ENCODE data around the gene ATRAID.

The ATRAID gene

GRCh38 chr2:27231921-27232320, 20.1 kb downstream of the ATRAID start:
- no peak overlapping the region for H3K27ac ChIP-seq

DNA sequence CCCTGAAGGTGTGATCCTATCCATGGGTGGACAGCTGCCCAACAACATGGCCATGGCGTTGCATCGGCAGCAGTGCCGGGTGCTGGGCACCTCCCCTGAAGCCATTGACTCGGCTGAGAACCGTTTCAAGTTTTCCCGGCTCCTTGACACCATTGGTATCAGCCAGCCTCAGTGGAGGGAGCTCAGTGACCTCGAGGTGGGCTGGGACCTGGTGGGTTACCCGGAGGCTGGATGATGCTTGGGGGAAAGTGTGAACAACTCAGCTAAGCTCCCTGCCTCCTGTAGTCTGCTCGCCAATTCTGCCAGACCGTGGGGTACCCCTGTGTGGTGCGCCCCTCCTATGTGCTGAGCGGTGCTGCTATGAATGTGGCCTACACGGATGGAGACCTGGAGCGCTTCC, 21.5 kb downstream of the ATRAID start:
- Histone ChIP-seq H3K36me3 (peaks cover 99% of the 10 kb centered on the region), H3K27ac (no peak overlapping the region), H3K27me3 (ENCODE audit: insufficient read depth, low read depth, severe bottlenecking) (no peaks in the 10 kb centered on the region), H3K9me3 (ENCODE audit: severe bottlenecking) (no peaks in the 10 kb centered on the region), H3K4me3 (ENCODE audit: low read depth, low read length) (no peak overlapping the region)
- DNase-seq, result no peak
- TF ChIP-seq, protein P1, sequence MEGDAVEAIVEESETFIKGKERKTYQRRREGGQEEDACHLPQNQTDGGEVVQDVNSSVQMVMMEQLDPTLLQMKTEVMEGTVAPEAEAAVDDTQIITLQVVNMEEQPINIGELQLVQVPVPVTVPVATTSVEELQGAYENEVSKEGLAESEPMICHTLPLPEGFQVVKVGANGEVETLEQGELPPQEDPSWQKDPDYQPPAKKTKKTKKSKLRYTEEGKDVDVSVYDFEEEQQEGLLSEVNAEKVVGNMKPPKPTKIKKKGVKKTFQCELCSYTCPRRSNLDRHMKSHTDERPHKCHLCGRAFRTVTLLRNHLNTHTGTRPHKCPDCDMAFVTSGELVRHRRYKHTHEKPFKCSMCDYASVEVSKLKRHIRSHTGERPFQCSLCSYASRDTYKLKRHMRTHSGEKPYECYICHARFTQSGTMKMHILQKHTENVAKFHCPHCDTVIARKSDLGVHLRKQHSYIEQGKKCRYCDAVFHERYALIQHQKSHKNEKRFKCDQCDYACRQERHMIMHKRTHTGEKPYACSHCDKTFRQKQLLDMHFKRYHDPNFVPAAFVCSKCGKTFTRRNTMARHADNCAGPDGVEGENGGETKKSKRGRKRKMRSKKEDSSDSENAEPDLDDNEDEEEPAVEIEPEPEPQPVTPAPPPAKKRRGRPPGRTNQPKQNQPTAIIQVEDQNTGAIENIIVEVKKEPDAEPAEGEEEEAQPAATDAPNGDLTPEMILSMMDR (IDR thresholded peaks at IDR 0.05; ENCODE audit: low read depth, low read length), result no peak

More at GRCh38 chr2:27231921-27232320, 20.1 kb downstream of the ATRAID start:
- TF ChIP-seq, protein P1 (IDR thresholded peaks at IDR 0.05; ENCODE audit: low read depth, low read length), result no peak
- DNase-seq, result no peak
- no peaks in the 10 kb centered on the region for H3K27me3 ChIP-seq (ENCODE audit: insufficient read depth, low read depth, severe bottlenecking)
- H3K9me3 ChIP-seq (ENCODE audit: severe bottlenecking), result no peaks in the 10 kb centered on the region
- peaks cover 99% of the 10 kb centered on the region for H3K36me3 ChIP-seq
- H3K4me3 ChIP-seq (ENCODE audit: low read depth, low read length), result no peak overlapping the region

DNA sequence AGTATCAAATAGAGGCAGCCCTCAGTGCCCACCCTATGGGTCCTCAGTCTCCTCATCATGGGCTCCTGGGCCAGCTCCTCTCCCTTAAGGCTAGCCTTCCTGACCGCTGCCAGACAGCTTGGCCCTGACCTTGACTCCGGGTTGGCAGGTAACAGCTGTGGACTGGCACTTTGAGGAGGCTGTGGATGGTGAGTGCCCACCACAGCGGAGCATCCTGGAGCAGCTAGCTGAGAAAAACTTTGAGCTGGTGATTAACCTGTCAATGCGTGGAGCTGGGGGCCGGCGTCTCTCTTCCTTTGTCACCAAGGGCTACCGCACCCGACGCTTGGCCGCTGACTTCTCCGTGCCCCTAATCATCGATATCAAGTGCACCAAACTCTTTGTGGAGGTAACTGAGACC, 24.3 kb downstream of the ATRAID start:
- Histone ChIP-seq H3K4me3 (ENCODE audit: low read depth, low read length) (no peak overlapping the region), H3K36me3 (peaks cover 100% of the 10 kb centered on the region), H3K27ac (no peak overlapping the region), H3K9me3 (ENCODE audit: severe bottlenecking) (no peaks in the 10 kb centered on the region), H3K27me3 (ENCODE audit: insufficient read depth, low read depth, severe bottlenecking) (no peaks in the 10 kb centered on the region)
- TF ChIP-seq, protein P1 (IDR thresholded peaks at IDR 0.05; ENCODE audit: low read depth, low read length), result no peak
- DNase-seq, result no peak

DNA sequence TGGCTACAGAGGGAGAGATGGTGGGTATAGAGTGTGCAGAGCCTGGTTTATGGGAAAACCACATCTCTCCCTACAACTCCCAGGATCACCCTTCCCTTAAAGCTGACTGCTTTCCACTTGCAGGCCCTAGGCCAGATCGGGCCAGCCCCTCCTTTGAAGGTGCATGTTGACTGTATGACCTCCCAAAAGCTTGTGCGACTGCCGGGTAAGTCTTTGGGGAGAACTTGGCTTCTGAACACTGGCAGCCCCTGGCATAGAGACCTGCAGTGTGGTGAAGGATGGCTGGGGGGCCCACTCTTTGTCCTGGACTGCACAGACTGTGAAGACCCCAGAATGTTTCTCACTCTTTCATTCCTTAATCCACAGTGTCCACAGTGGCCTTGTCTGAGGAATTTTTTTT, 24.8 kb downstream of the ATRAID start:
- no peak overlapping the region for H3K27ac ChIP-seq
- H3K4me3 ChIP-seq (ENCODE audit: low read depth, low read length), result no peak overlapping the region
- TF ChIP-seq, protein P1 (IDR thresholded peaks at IDR 0.05; ENCODE audit: low read depth, low read length), result no peak
- no peaks in the 10 kb centered on the region for H3K9me3 ChIP-seq (ENCODE audit: severe bottlenecking)
- no peaks in the 10 kb centered on the region for H3K27me3 ChIP-seq (ENCODE audit: insufficient read depth, low read depth, severe bottlenecking)
- no peak for DNase-seq
- peaks cover 100% of the 10 kb centered on the region for H3K36me3 ChIP-seq

DNA sequence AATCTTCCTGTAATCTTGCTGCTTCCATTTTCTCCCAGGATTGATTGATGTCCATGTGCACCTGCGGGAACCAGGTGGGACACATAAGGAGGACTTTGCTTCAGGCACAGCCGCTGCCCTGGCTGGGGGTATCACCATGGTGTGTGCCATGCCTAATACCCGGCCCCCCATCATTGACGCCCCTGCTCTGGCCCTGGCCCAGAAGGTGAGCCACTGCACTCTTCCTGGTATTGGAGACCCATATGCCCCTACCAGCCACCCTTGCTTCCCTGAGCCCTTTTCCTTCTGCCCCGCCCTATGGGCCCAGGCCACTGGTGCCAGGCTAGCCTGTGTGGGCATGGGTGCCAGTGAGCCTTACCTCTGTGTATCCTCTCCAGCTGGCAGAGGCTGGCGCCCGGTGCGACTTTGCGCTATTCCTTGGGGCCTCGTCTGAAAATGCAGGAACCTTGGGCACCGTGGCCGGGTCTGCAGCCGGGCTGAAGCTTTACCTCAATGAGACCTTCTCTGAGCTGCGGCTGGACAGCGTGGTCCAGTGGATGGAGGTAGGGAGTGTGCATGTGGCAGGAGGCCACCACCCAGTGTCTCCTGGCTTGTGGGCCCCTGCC, 25.6 kb downstream of the ATRAID start:
- peaks cover 100% of the 10 kb centered on the region for H3K36me3 ChIP-seq
- TF ChIP-seq, protein P1 (IDR thresholded peaks at IDR 0.05; ENCODE audit: low read depth, low read length), result no peak

DNA sequence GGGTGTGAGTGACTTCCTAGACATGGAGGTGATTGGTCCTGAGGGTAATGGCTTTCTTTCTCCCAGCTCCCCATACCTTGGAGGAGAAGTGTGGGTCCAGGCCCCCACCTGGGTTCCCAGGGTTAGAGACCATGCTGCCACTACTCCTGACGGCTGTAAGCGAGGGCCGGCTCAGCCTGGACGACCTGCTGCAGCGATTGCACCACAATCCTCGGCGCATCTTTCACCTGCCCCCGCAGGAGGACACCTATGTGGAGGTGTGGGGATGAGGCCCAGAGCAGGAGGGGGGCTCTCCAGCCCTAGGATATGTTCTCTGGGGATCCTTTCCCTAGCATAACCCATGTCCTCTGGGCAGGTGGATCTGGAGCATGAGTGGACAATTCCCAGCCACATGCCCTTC, 27.1 kb downstream of the ATRAID start:
- no peaks in the 10 kb centered on the region for H3K27me3 ChIP-seq (ENCODE audit: insufficient read depth, low read depth, severe bottlenecking)
- H3K27ac ChIP-seq, result no peak overlapping the region
- no peak for DNase-seq
- H3K9me3 ChIP-seq (ENCODE audit: severe bottlenecking), result no peaks in the 10 kb centered on the region
- no peak overlapping the region for H3K4me3 ChIP-seq (ENCODE audit: low read depth, low read length)
- TF ChIP-seq, protein P1 (IDR thresholded peaks at IDR 0.05; ENCODE audit: low read depth, low read length), result no peak
- peaks cover 100% of the 10 kb centered on the region for H3K36me3 ChIP-seq

More for the DNA sequence above, 25.6 kb downstream of the ATRAID start:
- Histone ChIP-seq H3K27ac (no peak overlapping the region), H3K4me3 (ENCODE audit: low read depth, low read length) (no peak overlapping the region), H3K27me3 (ENCODE audit: insufficient read depth, low read depth, severe bottlenecking) (no peaks in the 10 kb centered on the region), H3K9me3 (ENCODE audit: severe bottlenecking) (no peaks in the 10 kb centered on the region)
- DNase-seq, result no peak
